Measurements from ENCODE around the gene TNFSF4.
"Not testable (repeated sequence)": the region's sequence is repeated elsewhere in the genome, so short reads cannot be mapped to it uniquely, and the experiment has no call there.

The TNFSF4 gene, protein sequence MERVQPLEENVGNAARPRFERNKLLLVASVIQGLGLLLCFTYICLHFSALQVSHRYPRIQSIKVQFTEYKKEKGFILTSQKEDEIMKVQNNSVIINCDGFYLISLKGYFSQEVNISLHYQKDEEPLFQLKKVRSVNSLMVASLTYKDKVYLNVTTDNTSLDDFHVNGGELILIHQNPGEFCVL

DNA sequence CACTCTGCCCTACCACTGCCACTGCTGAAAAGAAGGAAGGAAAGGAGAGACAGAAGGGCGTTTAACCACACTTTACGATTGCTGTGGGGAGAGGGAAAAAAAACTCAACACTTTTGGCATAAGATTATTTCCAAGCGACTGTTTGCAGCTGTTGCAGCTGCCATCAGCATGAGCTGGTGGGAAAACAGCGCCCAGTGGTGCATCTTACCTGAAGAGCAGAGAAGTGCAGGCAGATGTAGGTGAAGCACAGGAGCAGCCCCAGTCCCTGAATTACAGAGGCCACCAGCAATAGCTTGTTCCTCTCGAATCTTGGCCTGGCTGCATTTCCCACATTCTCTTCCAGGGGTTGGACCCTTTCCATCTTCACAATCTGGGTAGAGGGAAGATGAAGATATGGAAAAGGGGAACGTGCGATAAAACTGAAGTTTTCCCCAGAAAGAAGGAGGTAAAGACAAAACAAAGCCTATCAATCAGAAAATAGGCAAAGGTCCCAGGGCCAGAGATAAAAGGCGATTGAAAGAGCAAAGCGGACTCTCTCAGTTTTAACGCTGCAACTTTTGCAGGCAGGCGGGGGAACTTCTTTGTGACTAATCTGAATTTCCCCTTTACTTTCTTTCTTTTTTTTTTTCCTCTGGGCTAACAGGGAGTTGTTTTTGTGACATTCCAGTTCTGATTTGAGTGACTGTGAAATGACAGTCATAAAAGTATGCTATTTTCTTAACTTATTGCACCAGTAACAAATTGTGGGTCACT lies at the start of gene TNFSF4:
Gene TNFSF4 (minus strand): TSS at position 516 of the 753 bp plus-strand sequence. CDS start 155 bp downstream, at position 361.
- TF ChIP-seq GATA1 (IDR thresholded peaks at IDR 0.05; ENCODE audit: low read depth, low read length) (no peak), POLR2A (IDR thresholded peaks at IDR 0.05; ENCODE audit: low read length) (no peak)
- no peak for DNase-seq

DNA sequence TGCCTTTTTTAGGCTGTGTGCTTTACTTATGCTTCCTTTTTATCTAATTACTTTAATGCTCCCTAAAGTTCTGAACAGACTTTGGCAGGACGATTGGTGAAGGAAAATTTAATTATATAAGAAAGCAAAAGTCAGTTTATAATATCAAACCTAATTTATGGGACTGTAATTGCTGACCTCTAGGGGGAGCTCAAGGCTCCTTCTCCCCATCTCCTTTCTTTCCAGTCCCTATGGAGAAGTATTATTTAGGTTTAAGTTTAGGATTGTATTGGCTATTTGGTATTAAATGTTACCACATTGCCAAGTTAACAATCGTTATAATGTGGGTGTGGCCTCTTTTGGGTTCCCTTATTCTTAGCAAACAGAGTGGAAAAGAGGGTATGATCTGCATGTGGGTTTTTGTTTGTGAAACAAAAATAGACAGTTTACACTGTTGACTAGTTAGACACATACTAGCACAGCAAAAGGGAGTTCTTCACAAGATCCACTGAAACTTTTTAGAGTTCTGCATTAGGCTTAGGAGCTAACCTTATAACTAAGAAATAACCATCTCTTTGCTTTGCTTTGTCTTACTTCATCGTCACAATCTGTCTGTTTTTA lies 48.2 kb upstream of the TNFSF4 start:
- TF ChIP-seq GATA1 (IDR thresholded peaks at IDR 0.05; ENCODE audit: low read depth, low read length) (no peak), POLR2A (IDR thresholded peaks at IDR 0.05; ENCODE audit: low read length) (no peak)
- peak; percentile 27 to 65 for DNase-seq

DNA sequence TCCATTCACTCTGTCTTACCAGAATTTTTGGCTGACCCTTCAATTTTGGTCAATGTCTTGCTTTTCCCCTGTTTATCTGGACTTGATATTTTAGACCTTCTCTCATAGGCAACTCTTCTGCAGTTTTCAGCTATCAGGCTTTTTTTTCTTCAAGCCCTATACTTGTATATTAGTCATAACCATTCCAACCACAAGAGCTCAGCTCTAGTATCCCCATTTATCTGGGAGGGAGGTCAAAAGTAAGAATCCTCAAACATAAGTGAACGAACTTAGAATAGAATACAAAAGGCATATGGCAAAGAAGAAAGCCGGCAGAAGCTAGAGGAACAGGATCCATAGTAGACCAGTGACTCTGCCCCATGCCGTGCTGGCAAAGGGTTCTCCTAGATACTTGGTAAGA lies 45.9 kb upstream of the TNFSF4 start:
- TF ChIP-seq POLR2A (IDR thresholded peaks at IDR 0.05; ENCODE audit: low read length) (no peak), GATA1 (IDR thresholded peaks at IDR 0.05; ENCODE audit: low read depth, low read length) (no peak)
- DNase-seq = no peak

DNA sequence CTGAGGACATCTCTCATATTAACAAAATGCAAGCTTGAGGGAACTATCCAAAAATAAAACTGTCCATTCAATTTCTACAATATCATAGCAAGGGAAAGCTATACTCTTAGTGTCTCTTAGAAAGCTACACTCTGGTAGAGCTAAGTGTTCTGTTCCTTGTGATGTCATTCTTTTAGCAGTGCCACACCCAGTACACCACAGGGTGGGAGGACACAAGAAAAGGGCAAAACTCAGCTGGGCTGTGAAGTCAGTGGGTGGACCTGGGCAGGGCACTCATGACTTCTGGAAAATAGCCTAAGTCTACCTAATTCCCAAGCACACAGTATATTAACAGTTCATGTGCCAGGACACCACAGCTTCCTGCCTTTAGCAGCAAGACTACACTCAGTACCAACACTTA lies 42.2 kb upstream of the TNFSF4 start:
- TF ChIP-seq POLR2A (IDR thresholded peaks at IDR 0.05; ENCODE audit: low read length) (no peak), GATA1 (IDR thresholded peaks at IDR 0.05; ENCODE audit: low read depth, low read length) (no peak)

DNA sequence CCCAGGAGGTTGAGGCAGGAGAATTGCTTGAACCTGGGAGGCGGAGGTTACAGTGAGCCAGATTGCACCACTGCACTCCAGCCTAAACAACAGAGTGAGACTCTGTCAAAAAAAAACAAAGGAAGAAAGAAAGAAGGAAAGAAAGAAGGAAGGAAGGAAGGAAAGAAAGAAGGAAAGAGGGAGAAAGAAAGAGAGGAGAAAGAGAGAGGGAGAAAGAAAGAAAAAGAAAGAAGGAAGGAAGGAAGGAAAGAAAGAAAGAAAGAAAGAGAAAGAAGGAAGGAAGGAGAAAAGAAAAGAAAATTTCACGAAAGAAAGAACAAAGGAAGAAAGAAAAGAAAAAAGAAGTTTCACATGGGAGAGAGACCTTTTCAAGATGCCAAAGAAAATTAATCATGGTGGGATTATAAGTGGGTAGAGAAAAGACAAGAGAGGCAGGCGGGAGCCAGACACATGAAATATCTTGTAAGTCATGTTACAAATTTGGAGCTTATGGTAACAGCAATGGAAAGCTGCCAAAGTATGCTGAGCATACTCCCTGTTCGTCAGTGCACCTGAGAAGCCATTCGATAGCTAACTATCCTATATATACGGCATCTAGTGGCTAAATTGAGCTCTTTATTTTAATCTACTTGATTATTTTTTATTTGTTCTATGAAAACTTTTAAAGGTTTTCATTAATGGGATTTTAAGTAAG lies 41.3 kb upstream of the TNFSF4 start:
- DNase-seq = no peak
- no peak for TF ChIP-seq GATA1 (IDR thresholded peaks at IDR 0.05; ENCODE audit: low read depth, low read length)
- no peak for TF ChIP-seq POLR2A (IDR thresholded peaks at IDR 0.05; ENCODE audit: low read length)

More for the DNA sequence above, 42.2 kb upstream of the TNFSF4 start:
- DNase-seq = peak in 1 of 2 experiments; percentile 24

DNA sequence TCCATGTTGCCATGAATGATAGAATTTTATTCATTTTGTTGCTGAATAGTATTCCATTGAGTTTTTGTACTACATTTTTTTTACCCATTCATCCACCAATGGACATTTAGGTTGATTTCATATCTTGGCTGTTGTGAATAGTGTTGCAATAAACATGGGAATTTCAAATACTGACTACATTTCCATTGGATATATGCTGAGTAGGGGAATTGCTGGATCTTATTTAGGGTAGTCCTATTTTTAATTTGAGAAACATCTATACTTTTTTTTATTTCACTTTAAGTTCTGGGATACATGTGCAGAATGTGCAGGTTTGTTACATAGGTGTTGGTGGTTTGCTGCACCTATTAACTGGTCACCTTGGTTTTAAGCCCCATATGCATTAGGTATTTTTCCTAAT lies 38.8 kb upstream of the TNFSF4 start:
- no peak for DNase-seq
- TF ChIP-seq POLR2A (IDR thresholded peaks at IDR 0.05; ENCODE audit: low read length) (no peak), GATA1 (IDR thresholded peaks at IDR 0.05; ENCODE audit: low read depth, low read length) (no peak)

DNA sequence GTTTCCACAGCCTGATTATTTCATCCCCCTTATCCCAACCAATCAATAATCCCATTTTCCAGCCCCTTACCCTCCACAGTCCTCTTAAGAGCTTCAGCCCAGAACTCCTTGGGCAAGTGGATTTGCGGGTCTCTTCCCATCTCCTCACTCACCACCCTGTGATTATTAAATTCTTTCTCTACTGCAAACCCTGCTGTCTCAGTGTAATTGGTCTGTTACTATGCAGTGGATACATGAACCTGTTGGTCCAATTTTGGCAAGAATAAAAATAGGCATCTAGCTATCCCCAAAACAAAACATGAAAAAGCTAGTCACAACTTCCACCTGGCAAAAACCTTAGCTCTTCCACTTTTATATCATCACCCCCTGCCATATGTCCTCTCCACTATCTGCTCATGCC lies 36.2 kb upstream of the TNFSF4 start:
- DNase-seq = no peak

DNA sequence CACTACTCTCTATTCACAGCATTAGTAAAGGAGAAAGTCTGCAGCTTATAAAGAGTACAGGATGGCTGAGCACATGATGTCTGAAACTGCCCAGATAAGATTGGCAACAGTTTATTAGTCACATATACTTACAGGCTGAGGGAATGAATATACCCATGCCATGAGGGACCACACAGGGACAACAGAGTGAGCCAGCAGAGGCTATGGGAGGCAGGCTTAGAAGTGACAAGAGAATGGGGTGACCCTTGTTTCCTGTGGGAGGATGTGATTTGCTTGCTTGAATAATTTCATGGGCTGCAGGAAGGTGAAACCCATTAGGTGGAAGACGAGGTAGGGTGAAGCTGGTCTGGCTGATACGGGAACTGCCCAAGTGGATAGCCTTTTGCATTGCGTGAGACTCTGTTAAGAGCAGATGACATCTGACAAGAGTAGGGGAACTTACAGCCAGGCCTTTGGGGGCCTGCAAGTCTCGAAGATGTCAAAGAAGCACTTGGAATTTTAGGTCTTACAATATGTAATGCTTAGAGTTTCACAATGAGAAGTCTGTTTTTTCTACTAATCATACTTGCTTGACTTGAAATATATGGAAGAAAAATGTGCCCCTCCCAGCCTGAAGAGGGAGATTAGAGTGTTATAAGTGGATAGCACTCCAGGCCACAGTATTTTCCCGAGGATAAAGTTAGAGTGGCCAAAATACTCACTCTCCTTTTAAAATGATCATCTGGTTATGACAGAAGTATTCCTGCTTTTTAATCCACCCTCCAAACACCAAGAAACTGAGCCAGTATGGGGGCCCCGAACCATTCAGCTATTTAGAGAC lies 34.6 kb upstream of the TNFSF4 start:
- TF ChIP-seq GATA1 (IDR thresholded peaks at IDR 0.05; ENCODE audit: low read depth, low read length) (no peak), POLR2A (IDR thresholded peaks at IDR 0.05; ENCODE audit: low read length) (no peak)
- no peak for DNase-seq

More for the DNA sequence above, 36.2 kb upstream of the TNFSF4 start:
- TF ChIP-seq GATA1 (IDR thresholded peaks at IDR 0.05; ENCODE audit: low read depth, low read length) (no peak), POLR2A (IDR thresholded peaks at IDR 0.05; ENCODE audit: low read length) (no peak)

DNA sequence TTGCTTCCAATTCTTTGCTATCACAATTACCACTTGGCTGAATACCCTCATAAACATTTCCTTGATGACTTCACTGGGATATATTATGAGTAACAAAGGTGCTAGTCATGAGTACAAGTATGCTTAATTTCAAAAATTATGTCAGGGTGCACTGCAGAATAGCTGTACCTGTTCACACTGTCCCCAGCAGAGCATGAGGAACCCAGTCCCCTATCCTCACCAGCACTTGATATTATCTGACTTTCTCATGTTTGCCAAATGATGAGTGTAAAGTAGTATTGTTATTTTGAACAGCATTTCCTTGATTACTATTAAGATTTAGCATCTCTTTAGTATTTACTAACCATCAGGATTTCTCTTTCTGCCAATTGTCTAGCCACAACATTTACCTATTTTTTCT lies 33.5 kb upstream of the TNFSF4 start:
- no peak for DNase-seq
- TF ChIP-seq GATA1 (IDR thresholded peaks at IDR 0.05; ENCODE audit: low read depth, low read length) (no peak), POLR2A (IDR thresholded peaks at IDR 0.05; ENCODE audit: low read length) (no peak)

DNA sequence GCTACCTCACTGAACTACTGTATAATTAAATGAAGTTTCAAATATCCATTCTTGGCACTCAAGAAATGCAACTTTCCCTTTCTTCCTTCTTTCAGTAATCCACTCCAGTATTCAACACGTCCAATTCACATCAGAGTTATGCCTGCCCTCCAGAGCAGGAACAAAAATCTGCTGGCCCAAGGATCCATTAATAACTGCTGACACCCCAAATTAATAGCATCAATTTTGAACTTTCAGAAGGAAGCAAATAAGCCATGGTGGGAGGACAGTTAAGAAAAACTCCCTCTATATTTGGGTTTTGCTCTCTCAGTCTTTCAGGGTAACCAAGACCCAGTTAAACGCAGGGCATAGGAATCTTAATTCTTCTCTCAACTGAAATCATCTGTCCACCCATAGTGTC lies 31.9 kb upstream of the TNFSF4 start:
- no peak for TF ChIP-seq POLR2A (IDR thresholded peaks at IDR 0.05; ENCODE audit: low read length)
- no peak for DNase-seq

DNA sequence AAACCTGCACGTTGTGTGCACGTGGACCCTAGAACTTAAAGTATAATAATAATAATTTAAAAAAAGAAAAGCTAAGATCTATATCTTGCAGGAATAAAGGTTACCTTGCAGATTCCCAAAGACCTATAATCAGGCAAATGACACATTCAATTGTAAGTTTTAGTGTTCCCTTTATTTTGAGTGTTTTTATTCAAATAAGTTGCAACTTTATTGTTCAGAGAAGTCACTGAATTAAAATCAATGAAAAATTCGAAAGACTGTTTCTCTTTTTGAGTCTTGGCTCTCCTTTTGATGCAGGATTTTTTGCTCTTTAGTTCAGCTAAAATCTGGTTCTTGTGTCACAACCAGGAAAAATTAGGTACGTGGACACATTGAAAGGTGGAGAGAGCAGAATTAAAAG lies 27.8 kb upstream of the TNFSF4 start:
- no peak for DNase-seq

DNA sequence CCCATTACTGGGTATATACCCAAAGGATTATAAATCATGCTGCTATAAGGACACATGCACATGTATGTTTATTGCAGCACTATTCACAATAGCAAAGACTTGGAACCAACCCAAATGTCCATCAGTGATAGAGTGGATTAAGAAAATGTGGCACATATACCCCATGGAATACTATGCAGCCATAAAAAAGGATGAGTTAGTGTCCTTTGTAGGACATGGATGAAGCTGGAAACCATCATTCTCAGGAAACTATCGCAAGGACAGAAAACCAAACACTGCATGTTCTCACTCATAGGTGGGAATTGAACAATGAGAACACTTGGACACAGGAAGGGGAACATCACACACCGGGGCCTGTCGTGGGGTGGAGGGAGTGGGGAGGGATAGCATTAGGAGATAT lies 27.3 kb upstream of the TNFSF4 start:
- DNase-seq = not testable (repeated sequence)

More for the DNA sequence above, 27.8 kb upstream of the TNFSF4 start:
- TF ChIP-seq GATA1 (IDR thresholded peaks at IDR 0.05; ENCODE audit: low read depth, low read length) = no peak
- TF ChIP-seq POLR2A (IDR thresholded peaks at IDR 0.05; ENCODE audit: low read length) = no peak

DNA sequence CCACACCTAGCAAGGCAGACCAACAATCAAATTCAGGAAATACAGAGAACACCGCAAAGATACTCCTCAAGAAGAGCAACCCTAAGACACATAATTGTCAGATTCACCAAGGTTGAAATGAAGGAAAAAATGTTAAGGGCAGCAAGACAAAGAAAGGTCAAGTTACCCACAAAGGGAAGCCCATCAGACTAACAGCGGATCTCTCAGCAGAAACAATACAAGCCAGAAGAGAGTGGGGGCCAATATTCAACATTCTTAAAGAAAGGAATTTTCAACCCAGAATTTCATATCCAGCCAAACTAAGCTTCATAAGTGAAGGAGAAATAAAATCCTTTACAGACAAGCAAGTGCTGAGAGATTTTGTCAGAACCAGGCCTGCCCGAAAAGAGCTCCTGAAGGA lies 21.9 kb upstream of the TNFSF4 start:
- not testable (repeated sequence) for DNase-seq

DNA sequence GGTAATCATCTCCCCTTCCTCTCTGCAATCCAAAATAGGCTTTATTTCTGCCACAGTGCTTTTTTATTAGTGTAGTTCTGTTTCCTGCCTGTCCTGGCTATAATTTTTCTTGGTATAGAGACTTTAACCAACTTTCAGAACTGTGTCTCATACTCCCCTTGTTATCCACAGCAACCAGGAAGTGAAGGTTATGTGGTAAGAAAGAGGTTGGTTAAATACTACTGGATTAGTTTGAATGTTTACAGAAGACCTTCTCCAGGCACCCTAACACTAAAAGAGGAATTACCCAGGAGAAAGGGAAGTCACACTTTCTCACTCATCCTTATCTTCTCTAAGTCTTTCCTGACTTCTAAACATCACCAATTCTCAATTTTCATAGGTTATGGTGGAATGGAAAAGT lies 17.8 kb upstream of the TNFSF4 start:
- TF ChIP-seq POLR2A (IDR thresholded peaks at IDR 0.05; ENCODE audit: low read length) (no peak), GATA1 (IDR thresholded peaks at IDR 0.05; ENCODE audit: low read depth, low read length) (no peak)

More for the DNA sequence above, 17.8 kb upstream of the TNFSF4 start:
- DNase-seq = no peak
